Measurements from ENCODE around the gene TREM1.

GRCh38 chr6:41277605-41278004 lies 8.9 kb downstream of the TREM1 start:
- TF ChIP-seq ZNF274 (IDR thresholded peaks at IDR 0.05; ENCODE audit: low read depth, low read length): no peak
- no peak for TF ChIP-seq SUZ12 (IDR thresholded peaks at IDR 0.05; ENCODE audit: extremely low read depth, insufficient read depth, insufficient read length)
- no peak for TF ChIP-seq YY1 (IDR thresholded peaks at IDR 0.05; ENCODE audit: insufficient read depth, insufficient read length)
